Body of pancreas (tissue), 4 donors: ENCODE measurements around the gene PRAMEF12.

Experiments used
- POLR2A ChIP-seq, 3 donors: fragments of 450-650 bp; IDR thresholded peaks; one replicate each; pipeline ENCODE4 v1.6.1; 2016; ENCODE audit warnings: antibody characterized with exemption in 3 of 3, mild to moderate bottlenecking in 2 of 3
- TF ChIP-seq, protein P1 (sequence below), 7 experiments: fragments of 450-650 bp in 4 of 7; fragments of 200-600 bp in 3 of 7; sonication (generic) in 3 of 7; IDR thresholded peaks; one replicate each; pipeline ENCODE4 v1.5.1; 2016 to 2019; ENCODE audit warnings: antibody characterized with exemption in 7 of 7

DNA sequence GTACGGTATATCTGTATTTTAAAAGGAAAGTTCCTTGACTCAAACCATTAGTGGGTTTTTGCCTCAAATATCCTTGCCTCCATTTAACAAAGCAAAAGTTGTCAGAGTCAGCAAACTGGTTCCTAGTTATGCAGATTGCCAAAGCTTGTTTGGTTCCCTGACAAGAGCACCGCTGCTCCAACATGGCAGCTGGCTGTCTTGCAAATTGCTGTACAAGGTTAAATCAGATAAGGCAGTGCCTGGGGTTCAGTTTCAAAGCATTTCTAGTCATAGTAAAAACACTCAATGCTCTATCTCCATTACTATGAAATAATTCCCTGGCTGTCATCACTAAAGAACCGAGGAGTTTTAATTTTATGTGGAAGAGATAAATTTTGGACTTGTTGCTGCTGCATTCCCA is 38.9 kb upstream of the PRAMEF12 start:
- TF ChIP-seq, protein P1, sequence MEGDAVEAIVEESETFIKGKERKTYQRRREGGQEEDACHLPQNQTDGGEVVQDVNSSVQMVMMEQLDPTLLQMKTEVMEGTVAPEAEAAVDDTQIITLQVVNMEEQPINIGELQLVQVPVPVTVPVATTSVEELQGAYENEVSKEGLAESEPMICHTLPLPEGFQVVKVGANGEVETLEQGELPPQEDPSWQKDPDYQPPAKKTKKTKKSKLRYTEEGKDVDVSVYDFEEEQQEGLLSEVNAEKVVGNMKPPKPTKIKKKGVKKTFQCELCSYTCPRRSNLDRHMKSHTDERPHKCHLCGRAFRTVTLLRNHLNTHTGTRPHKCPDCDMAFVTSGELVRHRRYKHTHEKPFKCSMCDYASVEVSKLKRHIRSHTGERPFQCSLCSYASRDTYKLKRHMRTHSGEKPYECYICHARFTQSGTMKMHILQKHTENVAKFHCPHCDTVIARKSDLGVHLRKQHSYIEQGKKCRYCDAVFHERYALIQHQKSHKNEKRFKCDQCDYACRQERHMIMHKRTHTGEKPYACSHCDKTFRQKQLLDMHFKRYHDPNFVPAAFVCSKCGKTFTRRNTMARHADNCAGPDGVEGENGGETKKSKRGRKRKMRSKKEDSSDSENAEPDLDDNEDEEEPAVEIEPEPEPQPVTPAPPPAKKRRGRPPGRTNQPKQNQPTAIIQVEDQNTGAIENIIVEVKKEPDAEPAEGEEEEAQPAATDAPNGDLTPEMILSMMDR (IDR thresholded peaks at IDR 0.05): no peak
- no peak for TF ChIP-seq POLR2A (IDR thresholded peaks at IDR 0.05)
